ENCODE results near the gene TADA3. TPM values are rescaled to one million over a fixed set of nuclear protein-coding genes. Genes with fewer than 3 reads are reported as not detected.

TADA3 gene
- total RNA-seq, 3 donors from 2014 or later, result 66.1 to 73.4 (median 70.1) TPM

DNA sequence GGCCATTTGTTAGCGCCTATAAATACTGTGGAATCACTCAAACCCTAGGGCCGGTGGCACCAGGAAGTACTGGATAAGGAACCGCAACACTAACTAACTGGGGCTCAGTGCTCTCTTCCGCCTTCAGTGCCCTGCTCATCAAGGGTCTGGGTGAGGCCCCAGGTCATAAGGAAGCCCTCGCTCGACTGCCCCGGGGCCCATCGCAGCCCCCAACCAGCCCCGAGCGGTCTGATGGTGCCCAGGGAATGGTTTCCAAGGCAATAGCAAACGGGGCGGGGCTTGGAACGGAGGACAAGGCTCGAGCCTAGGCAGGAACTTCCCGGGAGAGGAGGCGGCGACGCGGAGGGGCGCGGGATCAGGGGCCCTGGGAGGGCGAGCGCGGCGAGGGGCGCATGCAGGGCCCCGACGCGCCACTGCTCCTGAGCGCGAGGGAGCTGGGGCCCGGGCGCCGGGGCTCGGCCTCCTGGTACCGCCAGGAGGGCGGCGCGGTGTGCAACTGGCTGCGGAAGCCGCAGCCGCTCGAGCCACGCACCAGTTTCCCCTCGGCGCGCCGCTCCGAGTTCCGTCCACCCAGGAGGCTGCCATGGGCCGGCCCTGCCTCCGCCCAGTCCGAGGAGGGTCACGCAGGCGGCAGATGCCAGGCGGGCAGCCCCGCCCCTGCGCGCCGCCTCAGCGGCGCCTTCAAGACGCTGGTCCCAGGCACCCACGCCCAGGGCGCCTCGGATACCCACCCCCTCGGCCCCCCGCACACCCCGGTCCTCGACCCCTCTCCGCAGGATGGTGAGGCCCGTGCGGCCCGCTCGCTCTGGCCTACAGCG is 17.6 kb upstream of the TADA3 start, which contains the start of gene TTLL3:
TSS of gene TTLL3 (plus strand) at position 648 of the 818 bp plus-strand sequence. CDS start 400 bp downstream, outside the sequence.
- Histone ChIP-seq H3K36me3 (no peaks in the 10 kb centered on the region), H3K27ac (peak within 1 kb of the TSS; percentile 96 to 97), H3K9me3 (no peaks in the 10 kb centered on the region), H3K4me1 (no peaks in the 10 kb centered on the region), H3K27me3 (no peaks in the 10 kb centered on the region), H3K4me3 (peak within 1 kb of the TSS; percentile 72 to 84 (median 74))
- peak; percentile 62 to 68 for DNase-seq (ENCODE audit: low spot score in 2 of 2)
- intact Hi-C loops (cut with DNase I; ENCODE audit: low total_unique reads), result no loop called here
- TF ChIP-seq, protein P1, sequence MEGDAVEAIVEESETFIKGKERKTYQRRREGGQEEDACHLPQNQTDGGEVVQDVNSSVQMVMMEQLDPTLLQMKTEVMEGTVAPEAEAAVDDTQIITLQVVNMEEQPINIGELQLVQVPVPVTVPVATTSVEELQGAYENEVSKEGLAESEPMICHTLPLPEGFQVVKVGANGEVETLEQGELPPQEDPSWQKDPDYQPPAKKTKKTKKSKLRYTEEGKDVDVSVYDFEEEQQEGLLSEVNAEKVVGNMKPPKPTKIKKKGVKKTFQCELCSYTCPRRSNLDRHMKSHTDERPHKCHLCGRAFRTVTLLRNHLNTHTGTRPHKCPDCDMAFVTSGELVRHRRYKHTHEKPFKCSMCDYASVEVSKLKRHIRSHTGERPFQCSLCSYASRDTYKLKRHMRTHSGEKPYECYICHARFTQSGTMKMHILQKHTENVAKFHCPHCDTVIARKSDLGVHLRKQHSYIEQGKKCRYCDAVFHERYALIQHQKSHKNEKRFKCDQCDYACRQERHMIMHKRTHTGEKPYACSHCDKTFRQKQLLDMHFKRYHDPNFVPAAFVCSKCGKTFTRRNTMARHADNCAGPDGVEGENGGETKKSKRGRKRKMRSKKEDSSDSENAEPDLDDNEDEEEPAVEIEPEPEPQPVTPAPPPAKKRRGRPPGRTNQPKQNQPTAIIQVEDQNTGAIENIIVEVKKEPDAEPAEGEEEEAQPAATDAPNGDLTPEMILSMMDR (IDR thresholded peaks at IDR 0.05), result peak in 1 of 3 donors; percentile 10
- TF ChIP-seq POLR2A (IDR thresholded peaks at IDR 0.05), result no peak
- TF ChIP-seq POLR2AphosphoS5 (IDR thresholded peaks at IDR 0.05), result peak; percentile 41 to 59 (median 50)

DNA sequence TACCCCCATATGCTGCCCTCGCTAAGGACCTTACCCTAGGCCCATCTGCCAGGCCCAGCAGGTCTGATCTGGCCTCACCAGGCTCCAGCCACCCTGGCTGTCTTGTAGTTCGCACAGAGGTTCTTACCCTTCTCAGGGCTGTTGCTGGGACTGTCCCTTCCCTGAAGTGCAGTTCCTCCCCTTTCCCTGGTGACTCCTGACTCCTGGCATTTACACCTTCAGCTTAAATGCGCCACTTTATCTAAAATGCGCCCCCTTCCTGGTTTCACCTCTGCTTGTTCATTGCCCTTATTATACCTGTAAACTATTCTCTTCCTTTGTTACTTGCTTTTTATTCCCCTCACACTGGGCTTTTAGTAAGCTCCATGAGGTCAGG is 17.0 kb upstream of the TADA3 start:
- Histone ChIP-seq H3K27me3 (no peaks in the 10 kb centered on the region), H3K9me3 (no peaks in the 10 kb centered on the region), H3K36me3 (peaks cover 3% of the 10 kb centered on the region), H3K4me1 (no peaks in the 10 kb centered on the region), H3K4me3 (peak overlapping the region; percentile 72 to 84 (median 74)), H3K27ac (peak overlapping the region; percentile 96 to 97)
- no peak for DNase-seq (ENCODE audit: low spot score in 2 of 2)
- TF ChIP-seq POLR2A (IDR thresholded peaks at IDR 0.05) (no peak), POLR2AphosphoS5 (IDR thresholded peaks at IDR 0.05) (no peak)
- TF ChIP-seq, protein P1 (IDR thresholded peaks at IDR 0.05), result no peak
- intact Hi-C loops (cut with DNase I; ENCODE audit: low total_unique reads), result no loop called here

DNA sequence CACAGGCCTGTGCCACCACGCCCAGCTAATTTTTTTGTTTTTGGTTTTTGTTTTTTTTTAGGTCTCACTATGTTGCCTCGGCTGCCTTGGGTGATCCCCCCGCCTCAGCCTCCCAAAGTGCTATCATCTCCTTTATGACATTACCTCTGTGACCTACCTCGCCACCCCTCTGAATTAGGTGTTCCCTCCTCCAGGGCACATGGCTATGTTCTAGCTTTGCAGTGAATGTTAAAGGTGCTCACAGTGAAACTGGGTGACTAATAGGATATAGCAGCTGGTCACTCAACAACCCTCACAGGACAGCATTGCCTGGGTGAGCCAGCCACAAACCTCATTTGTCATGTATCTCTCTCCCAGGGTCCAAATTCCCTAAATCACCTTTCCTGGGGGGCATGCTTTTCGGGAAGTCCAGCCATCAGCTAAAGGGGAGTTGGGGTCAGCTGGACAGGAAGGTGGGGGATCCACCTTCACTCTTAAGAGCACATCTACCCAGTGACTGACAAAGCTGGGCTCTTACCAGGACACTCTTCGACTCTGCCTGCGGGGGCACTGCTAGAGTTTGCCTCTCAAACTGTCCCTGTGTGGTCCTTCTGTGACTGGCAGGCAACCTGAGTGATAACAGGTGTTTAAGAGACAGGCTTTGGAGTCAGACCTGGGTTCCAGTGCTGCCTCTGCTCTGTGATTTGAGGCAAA is 16.2 kb upstream of the TADA3 start:
- Histone ChIP-seq H3K4me3 (no peak overlapping the region), H3K27ac (peak overlapping the region; percentile 96 to 97), H3K9me3 (no peaks in the 10 kb centered on the region), H3K36me3 (peaks cover 7% of the 10 kb centered on the region), H3K4me1 (no peaks in the 10 kb centered on the region), H3K27me3 (no peaks in the 10 kb centered on the region)
- TF ChIP-seq POLR2AphosphoS5 (IDR thresholded peaks at IDR 0.05), result no peak
- no peak for TF ChIP-seq POLR2A (IDR thresholded peaks at IDR 0.05)
- TF ChIP-seq, protein P1 (IDR thresholded peaks at IDR 0.05), result no peak
- no peak for DNase-seq (ENCODE audit: low spot score in 2 of 2)
- intact Hi-C loops (cut with DNase I; ENCODE audit: low total_unique reads), result no loop called here

DNA sequence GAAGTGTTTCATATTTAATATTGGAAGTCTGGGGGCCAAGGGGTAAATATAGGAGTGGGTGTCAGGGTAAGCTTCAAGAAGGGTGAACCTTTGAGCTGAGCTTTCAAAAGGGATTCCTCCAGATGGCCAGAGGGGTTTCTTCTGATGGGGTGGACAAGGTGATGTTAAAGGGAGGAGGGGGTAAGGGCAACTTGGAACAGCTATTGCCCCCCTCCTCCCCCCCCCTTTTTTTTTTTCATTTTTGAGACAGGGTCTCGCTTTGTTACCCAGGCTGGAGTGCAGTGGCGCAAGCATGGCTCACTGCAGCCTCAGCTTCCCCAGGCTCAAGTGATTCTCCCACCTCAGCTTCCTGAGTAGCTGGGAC is 15.7 kb upstream of the TADA3 start:
- no peak for TF ChIP-seq POLR2A (IDR thresholded peaks at IDR 0.05)
- TF ChIP-seq, protein P1 (IDR thresholded peaks at IDR 0.05), result no peak
- TF ChIP-seq POLR2AphosphoS5 (IDR thresholded peaks at IDR 0.05), result no peak
- Histone ChIP-seq H3K9me3 (no peaks in the 10 kb centered on the region), H3K4me1 (no peaks in the 10 kb centered on the region), H3K27ac (peak overlapping the region in 1 of 2 donors; percentile 97), H3K4me3 (no peak overlapping the region), H3K27me3 (no peaks in the 10 kb centered on the region), H3K36me3 (peaks cover 7% of the 10 kb centered on the region)
- no peak for DNase-seq (ENCODE audit: low spot score in 2 of 2)
- intact Hi-C loops (cut with DNase I; ENCODE audit: low total_unique reads), result no loop called here

Data from breast epithelium (tissue), 4 donors.